ENCODE data around the gene NSMF.

The NSMF gene

GRCh38 chr9:137444106-137444790, 14.9 kb downstream of the NSMF start:
- no peak for DNase-seq

GRCh38 chr9:137441935-137442321, 17.2 kb downstream of the NSMF start:
- no peak for DNase-seq

- no peak for DNase-seq
These were observed 17.7 kb downstream of the NSMF start, which contains the start of gene ENTPD8 for GRCh38 chr9:137441289-137441934. ENTPD8 (minus strand) TSS chr9:137441357; CDS start chr9:137438285, 3,072 bp downstream.

DNA sequence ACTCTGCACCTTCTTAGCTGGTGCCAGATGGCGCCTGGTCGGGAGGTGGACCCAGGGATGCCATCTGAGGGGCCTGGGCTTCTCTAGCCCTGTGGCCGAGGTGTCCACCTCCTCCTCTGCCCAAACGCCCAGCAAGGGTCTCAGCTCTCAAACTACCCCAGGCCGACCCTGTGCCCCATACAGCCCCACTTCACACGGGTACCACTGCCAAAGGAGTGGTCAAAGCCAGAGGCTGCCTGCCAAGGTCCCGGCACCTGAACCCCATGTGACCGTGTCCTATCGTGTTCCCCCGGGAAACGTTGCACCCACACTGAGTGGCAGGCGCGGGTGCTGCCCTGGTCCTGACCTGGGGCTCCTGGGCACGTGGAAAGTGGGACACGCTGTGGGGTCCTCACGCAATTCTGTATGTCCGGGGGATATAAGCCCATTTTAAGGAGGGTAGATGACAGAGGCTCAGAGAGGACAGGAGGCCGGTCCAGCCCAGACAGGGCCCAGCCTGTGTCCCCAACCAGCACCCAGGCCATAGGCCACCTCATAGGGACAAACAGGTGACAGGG, 19.9 kb downstream of the NSMF start:
- DNase-seq, result no peak

DNA sequence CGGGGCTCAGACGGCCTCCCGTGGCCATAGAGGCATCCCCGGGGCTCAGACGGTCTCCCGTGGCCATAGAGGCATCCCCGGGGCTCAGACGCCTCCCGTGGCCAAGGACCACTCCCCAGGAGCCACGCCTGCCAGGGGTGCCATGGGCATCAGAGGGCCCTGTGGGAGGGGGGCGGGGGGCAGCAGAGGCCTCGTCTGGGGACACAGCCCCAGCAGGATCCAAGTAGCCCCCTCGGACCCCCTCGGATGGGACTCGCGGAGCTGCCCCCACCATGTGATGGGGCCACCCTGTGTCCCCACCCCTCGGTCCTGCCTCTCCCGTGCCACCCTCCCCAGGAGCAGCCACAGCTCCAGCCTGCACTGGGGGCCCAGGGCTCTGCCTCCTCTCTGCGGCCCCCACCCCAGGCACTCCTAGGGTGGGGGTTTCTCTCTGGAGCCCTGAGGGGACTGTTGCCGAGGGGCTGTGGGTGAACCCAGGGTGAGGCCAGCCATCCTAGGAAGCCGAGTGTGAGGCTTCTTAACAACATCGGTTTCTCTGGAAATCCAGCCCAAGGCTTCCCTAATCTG, 20.5 kb downstream of the NSMF start:
- DNase-seq, result no peak

GRCh38 chr9:137437691-137438590, 21.2 kb downstream of the NSMF start:
- no peak for DNase-seq

GRCh38 chr9:137436761-137437600, 22.2 kb downstream of the NSMF start:
- DNase-seq, result no peak

DNA sequence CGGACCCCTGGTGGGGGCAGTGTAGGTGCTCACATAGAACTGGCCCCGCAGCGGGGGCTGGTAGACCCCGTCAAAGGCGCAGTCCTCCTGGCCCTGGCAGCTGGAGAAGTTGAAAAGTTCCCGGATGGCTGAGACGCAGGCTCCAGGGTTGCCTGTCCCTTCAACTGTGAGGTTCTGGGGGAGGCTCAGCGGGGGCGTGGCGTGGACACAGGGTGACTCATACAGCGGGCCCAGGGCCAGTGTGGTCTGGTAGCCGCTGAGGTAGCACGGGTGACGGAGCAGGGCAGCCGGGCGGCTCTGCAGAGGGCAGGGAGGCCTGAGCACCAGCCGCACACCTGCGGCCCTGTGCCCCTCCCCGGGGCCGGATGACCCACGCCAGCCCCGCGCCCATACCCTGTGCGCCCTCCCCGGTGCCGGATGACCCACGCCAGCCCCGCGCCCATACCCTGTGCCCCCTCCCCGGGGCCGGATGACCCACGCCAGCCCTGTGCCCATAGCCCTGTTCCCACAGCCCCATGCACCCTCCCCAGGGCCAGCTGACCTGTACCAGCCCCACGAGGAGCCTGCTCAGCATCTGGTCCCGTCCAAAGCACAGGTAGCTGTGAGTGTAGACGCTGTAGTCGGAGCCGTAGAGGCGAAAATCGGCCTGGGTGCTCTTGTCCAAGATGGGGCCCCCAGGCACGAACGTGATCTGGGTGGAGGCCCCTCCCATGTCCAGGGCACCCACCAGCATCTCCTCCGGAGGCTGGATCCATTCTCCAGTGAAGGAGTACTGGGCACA, 23.0 kb downstream of the NSMF start:
- no peak for DNase-seq

DNA sequence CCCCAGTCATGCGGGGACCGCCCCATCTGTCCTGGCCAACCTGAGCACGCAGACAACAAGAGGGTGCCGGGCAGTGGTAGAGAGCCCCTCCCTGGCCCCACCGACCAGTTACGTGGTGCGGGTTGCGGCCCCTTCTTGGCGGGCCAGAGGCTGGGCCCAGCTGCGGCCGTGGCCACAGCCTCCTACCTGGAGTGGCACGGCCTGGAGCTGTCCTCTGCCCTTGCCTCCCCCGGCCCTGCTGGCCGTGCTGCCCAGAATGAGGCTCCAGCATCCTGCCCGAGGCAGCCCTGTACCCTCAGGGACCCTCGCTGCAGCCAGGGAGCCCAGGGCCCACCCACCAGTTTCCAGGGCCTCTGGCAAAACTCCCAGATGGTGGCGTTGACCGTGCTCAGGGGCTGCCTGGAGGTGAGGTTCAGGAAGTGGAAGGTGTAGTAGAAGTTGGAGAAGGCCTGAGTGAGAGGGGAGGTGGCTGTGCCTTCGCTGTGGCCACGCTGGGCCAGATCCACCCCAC, 23.7 kb downstream of the NSMF start:
- DNase-seq, result no peak

DNA sequence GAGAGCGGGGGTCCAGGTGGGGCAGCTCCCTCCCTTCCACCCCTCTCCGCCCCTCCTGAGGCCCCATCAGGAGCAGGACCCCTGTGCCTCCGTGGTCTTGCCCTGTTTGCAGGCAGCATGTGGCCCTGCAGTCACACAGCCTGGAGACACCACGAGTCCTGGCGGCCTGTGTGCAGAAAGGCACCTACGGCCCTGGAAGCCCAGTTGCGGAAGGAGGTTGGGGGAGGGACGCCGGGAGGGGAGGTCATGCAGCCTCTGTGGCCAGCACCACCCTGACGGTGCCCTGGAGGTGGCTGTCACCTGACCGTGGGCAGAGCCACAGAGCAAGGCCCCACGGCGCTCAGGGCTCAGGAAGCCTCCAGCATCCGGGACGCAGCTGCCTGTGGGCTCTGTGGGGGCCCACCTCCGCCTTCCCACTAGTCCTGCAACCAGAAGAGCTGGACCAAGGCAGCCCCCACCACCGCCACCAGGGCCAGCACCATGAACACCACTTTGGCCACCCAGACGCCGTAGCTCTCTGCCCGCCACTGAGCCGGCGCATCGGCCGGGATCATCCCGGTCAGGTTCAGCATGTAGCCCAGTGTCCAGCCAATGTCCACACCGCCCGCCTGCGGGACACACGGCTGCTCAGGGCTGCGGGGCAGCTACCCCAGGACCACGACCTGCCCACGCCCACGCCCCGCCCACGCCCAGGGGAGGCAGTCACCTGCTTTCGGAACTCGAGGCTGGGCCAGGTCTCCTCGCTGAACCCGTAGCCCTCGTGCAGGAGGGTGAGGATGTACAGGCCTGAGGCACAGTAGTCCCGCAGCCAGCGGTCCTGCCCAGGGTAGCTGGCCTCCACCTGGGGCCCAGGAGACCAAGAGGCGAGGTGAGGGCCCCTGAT, 24.4 kb downstream of the NSMF start:
- no peak for DNase-seq

DNA sequence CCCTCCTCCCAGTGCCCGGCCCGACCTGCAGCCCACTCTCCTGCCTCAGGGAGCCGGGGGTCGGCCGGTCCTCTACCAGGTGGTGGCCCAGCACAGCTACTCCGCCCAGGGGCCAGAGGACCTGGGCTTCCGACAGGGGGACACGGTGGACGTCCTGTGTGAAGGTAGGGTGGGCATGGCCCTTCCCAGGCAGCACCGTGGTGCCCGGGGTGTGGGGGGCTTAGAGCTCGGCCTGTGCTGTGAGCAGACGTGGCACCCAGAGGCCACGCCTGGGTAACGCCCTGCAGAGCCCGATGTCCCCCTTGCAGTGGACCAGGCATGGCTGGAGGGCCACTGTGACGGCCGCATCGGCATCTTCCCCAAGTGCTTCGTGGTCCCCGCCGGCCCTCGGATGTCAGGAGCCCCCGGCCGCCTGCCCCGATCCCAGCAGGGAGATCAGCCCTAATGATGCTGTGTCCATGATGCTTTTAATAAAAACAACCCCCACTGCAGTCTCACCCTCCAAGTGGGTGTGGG, 25.2 kb downstream of the NSMF start:
- DNase-seq, result no peak

- no peak for DNase-seq
These were observed 25.7 kb downstream of the NSMF start for GRCh38 chr9:137433349-137433915.

- DNase-seq, result no peak
These were observed 26.3 kb downstream of the NSMF start for GRCh38 chr9:137432687-137433348.

- no peak for DNase-seq
These were observed 27.7 kb downstream of the NSMF start for GRCh38 chr9:137431416-137431931.

DNA sequence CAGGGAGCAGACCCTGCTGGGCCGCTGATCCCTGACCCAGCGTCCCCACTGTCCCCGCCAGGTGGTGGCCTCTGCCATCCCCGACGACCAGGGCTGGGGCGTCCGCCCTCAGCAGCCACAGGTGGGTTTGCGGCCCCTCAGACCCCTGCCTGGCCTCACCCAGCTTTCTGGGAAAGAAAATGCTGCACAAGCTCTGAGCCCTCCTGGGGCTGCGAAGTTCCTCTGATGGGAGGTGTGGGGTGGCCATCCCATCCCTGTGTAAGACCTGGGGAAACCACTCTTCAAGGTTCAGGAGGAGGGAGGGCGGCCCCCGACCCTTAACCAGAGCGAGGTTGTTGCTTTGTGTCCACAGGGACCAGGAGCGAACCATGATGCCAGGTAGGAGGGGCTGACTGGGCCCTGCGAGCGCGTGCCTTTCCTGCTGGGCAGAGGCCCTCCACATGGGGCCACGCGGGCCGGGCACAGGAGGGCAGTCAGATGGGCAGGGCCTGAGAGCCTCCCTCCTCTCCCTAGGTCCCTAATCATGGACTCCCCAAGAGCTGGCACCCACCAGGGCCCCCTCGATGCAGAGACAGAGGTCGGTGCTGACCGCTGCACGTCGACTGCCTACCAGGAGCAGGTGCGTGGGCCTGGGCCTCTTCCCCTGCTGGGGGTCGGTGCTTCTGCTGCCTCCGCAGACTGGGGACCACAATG, 28.3 kb downstream of the NSMF start:
- no peak for DNase-seq

GRCh38 chr9:137429974-137430722, 29.0 kb downstream of the NSMF start:
- DNase-seq, result no peak

- no peak for DNase-seq
These were observed 29.6 kb downstream of the NSMF start for GRCh38 chr9:137429546-137429890.

Data from stimulated activated CD4-positive, alpha-beta T cell treated with anti-CD3 and anti-CD28 coated beads, Interleukin-2, amount 100 ng/mL, for 48 hours (primary cell).